Testis (tissue), 3 donors: ENCODE results near the gene ACAD11. TPM values are rescaled to one million over a fixed set of nuclear protein-coding genes. Genes with fewer than 3 reads are reported as not detected.

Source experiments
- DNase-seq: peaks from one replicate; pipeline ENCODE4 v3.0.0-alpha.2; 2019
- H3K27ac ChIP-seq, 2 donors: fragments of 200-600 bp; sonication (generic); one replicate each; pipeline ENCODE4 v1.5.1; 2019
- H3K27me3 ChIP-seq: fragments of 200-600 bp; sonication (generic); one replicate; pipeline ENCODE4 v1.5.1; 2019
- H3K36me3 ChIP-seq: fragments of 200-600 bp; sonication (generic); one replicate; pipeline ENCODE4 v1.5.1; 2017; ENCODE audit warnings: low read depth; ENCODE audit errors: missing control alignments
- H3K4me1 ChIP-seq: fragments of 200-600 bp; sonication (generic); one replicate; pipeline ENCODE4 v1.5.1; 2019
- H3K4me3 ChIP-seq, 2 donors: fragments of 200-600 bp; sonication (generic); one replicate each; pipeline ENCODE4 v1.5.1; 2017 to 2019
- H3K9me3 ChIP-seq: fragments of 200-600 bp; sonication (generic); one replicate; pipeline ENCODE4 v1.5.1; 2017
- POLR2A ChIP-seq: fragments of 450-650 bp; IDR thresholded peaks from one replicate; pipeline ENCODE4 v1.6.1; 2017; ENCODE audit warnings: antibody characterized with exemption, mild to moderate bottlenecking, moderate library complexity
- WGBS, 2 donors: methylation state at CpG; one replicate each; pipeline ENCODE4 v1.1.5; 2018; 5-methylcytosine and 5-hydroxymethylcytosine counted together
- intact Hi-C: fragments of 100-400 bp; cut with DNase I; formaldehyde crosslinking; loops from one replicate; pipeline ENCODE4 v1.15.1; 2023; ENCODE audit warnings: low total_unique reads
- polyA plus RNA-seq: library from polyadenylated mRNA; stranded (reverse); fragments of 350-450 nt; fragmentation: Illumina TruSeq; extraction: RNeasy Lipid Tissue Mini Kit (QIAGEN cat#74804); gene quantifications from one replicate; pipeline ENCODE4 v1.2.3, GENCODE V29; 2014; ENCODE audit warnings: low read depth, low replicate concordance; ENCODE audit not compliant: insufficient read depth
- total RNA-seq, 2 donors: library from RNA; depleted of rRNA; stranded (reverse); fragments of >200 nt; gene quantifications; one replicate each; pipeline ENCODE4 v1.2.3, GENCODE V29; 2016
- TF ChIP-seq, protein P1 (sequence below), 3 experiments: fragments of 450-650 bp in 2 of 3; fragments of 200-600 bp in 1 of 3; sonication (generic) in 1 of 3; IDR thresholded peaks; one replicate each; pipeline ENCODE4 v1.5.1; 2016 to 2019; ENCODE audit warnings: antibody characterized with exemption in 3 of 3, mild to moderate bottlenecking in 2 of 3, moderate library complexity in 1 of 3

Gene ACAD11
- total and polyA plus RNA-seq, 3 donors from 2014 or later = 26.1 to 37.9 (median 37.2) TPM

DNA sequence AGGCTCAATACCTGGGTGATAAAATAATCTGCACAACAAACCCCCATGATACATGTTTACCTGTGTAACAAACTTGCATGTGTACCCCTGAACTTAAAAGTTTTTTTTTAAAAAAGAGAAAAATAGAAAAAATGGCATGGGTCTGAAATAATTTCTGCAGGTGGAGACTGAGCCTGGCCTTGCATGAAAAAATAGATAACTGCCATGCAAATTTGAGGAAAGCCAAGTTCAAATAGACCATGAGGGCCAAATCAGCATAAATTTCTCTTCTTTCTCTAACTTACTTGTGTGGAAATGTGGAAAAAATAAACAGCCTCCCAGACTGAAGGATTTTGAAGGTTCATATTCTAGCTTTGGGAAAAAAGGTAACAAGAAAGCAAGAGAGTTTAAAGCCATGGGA, 63.3 kb downstream of the ACAD11 start:
- no peaks in the 10 kb centered on the region for H3K36me3 ChIP-seq
- no peaks in the 10 kb centered on the region for H3K9me3 ChIP-seq
- TF ChIP-seq, protein P1, sequence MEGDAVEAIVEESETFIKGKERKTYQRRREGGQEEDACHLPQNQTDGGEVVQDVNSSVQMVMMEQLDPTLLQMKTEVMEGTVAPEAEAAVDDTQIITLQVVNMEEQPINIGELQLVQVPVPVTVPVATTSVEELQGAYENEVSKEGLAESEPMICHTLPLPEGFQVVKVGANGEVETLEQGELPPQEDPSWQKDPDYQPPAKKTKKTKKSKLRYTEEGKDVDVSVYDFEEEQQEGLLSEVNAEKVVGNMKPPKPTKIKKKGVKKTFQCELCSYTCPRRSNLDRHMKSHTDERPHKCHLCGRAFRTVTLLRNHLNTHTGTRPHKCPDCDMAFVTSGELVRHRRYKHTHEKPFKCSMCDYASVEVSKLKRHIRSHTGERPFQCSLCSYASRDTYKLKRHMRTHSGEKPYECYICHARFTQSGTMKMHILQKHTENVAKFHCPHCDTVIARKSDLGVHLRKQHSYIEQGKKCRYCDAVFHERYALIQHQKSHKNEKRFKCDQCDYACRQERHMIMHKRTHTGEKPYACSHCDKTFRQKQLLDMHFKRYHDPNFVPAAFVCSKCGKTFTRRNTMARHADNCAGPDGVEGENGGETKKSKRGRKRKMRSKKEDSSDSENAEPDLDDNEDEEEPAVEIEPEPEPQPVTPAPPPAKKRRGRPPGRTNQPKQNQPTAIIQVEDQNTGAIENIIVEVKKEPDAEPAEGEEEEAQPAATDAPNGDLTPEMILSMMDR (IDR thresholded peaks at IDR 0.05) = no peak
- no peak overlapping the region for H3K27ac ChIP-seq
- no peak for DNase-seq
- H3K4me1 ChIP-seq = no peaks in the 10 kb centered on the region
- H3K4me3 ChIP-seq = no peak overlapping the region
- H3K27me3 ChIP-seq = no peaks in the 10 kb centered on the region
- intact Hi-C loops = no loop called here

DNA sequence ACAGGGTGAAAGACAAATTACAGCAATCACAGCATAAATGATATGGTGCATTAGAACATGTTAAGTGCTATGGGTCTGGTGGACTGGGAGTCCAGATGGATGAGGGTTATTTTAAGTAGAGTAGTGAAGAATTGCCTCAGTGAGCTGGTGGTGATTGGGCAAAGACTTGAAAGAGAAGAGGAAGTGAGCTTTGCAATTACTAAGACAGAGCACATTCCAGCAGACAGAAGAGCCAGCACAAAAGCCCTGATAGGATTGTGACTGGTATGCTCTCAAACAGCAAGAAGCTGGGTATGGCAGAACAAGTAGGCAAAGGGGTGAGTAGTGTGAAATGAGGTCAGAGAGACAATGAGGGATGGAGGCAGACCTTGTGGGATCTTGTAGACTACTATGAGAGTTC, 64.6 kb downstream of the ACAD11 start:
- Histone ChIP-seq H3K4me3 (no peak overlapping the region), H3K4me1 (no peaks in the 10 kb centered on the region), H3K9me3 (no peaks in the 10 kb centered on the region), H3K27ac (no peak overlapping the region), H3K36me3 (no peaks in the 10 kb centered on the region), H3K27me3 (no peaks in the 10 kb centered on the region)
- TF ChIP-seq, protein P1 (IDR thresholded peaks at IDR 0.05) = no peak
- no peak for TF ChIP-seq POLR2A
- no peak for DNase-seq
- intact Hi-C loops = no loop called here

DNA sequence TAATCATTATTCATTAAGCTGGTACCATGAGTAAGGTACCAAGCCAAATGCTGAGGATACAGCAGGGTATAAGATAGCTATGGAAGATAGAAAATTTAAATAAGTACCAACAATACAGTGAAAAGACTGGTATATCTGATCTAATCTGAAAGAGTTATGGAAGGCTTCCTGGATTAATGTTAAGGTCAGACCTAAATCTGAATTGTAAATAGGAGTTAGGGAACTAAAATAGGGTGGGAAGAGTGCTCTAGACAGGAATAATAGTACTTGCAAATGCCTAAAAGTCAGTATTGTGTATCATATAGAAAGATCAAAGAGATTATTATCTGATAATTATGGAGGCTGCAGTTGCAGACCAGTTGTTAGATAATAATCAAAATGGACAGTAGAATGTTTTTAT, 65.1 kb downstream of the ACAD11 start:
- Histone ChIP-seq H3K36me3 (no peaks in the 10 kb centered on the region), H3K4me3 (no peak overlapping the region)

DNA sequence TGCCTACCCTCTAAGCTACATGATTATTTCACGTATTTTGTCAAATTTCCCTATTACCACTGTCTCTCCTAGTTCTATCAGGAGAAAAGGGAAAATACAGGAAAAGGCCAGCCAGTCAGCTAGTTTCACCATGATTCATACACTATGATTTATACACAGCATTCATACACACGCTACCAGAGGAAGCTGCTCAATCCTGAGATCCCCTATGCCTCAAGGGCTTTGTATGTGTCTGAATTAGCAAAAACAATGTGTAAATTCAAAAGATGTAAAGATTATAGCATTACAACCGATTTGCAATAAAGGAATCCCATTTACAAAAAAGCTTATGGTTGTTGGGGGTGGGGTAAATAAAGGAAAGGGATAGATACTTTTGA, 65.7 kb downstream of the ACAD11 start:
- H3K36me3 ChIP-seq = no peaks in the 10 kb centered on the region
- no peak overlapping the region for H3K4me3 ChIP-seq
- intact Hi-C loops = no loop called here
- no peaks in the 10 kb centered on the region for H3K9me3 ChIP-seq
- TF ChIP-seq, protein P1 (IDR thresholded peaks at IDR 0.05) = no peak
- TF ChIP-seq POLR2A = no peak
- H3K27ac ChIP-seq = no peak overlapping the region
- H3K27me3 ChIP-seq = no peaks in the 10 kb centered on the region
- no peaks in the 10 kb centered on the region for H3K4me1 ChIP-seq
- no peak for DNase-seq
- WGBS, 2 donors = 87 to 92% methylated on average over 3 of the region's 3 CpGs

More for the DNA sequence above, 65.1 kb downstream of the ACAD11 start:
- Histone ChIP-seq H3K4me1 (no peaks in the 10 kb centered on the region), H3K27me3 (no peaks in the 10 kb centered on the region), H3K27ac (no peak overlapping the region), H3K9me3 (no peaks in the 10 kb centered on the region)
- no peak for DNase-seq
- intact Hi-C loops = no loop called here
- no peak for TF ChIP-seq POLR2A
- TF ChIP-seq, protein P1 (IDR thresholded peaks at IDR 0.05) = no peak

DNA sequence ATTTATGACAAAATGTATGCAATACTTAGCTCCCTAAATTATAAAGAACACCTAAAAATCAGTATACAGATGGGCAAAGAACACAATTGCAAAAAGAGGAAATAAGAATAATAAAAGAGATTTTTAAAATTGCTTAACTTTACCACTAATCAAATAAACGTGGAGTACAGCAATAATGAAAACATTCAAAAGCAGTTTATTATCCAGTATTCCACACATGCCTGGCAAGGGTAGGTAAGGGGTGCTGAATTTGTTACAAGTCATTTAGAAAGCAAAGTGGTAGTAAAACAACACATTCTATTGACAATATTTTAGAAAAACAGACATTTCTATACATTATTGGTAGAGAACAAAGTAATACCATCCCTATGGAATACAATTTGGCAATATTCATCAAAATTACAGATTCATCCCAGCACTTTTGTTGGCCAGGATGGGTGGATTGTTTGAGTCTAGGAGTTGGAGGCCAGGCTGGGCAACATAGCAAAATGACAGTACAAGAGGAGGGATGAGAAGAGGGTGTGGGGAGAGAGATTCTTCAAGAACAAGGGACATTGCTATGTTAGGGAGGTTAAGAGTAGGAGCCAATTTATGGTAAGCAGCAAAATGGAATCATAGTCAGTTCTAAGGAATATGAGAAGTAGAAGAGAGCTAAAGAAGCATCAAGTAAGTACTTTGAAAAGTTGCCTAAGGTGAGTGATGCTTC, 66.2 kb downstream of the ACAD11 start:
- H3K27ac ChIP-seq = no peak overlapping the region
- H3K27me3 ChIP-seq = no peaks in the 10 kb centered on the region
- no peak for DNase-seq
- 38 to 67% methylated on average over 1 of the region's 1 CpG for WGBS, 2 donors
- intact Hi-C loops = no loop called here
- TF ChIP-seq POLR2A = no peak
- TF ChIP-seq, protein P1 (IDR thresholded peaks at IDR 0.05) = no peak
- no peak overlapping the region for H3K4me3 ChIP-seq
- no peaks in the 10 kb centered on the region for H3K36me3 ChIP-seq
- H3K9me3 ChIP-seq = no peaks in the 10 kb centered on the region
- no peaks in the 10 kb centered on the region for H3K4me1 ChIP-seq
